GM12875 (cell line): ENCODE results near the gene FMNL3.

ENCODE experiments used
- H3K4me3 ChIP-seq: one replicate; pipeline ENCODE4 v1.5.1; 2011; ENCODE audit warnings: low read depth, low read length, control low read depth
- TF ChIP-seq, protein P1 (sequence below): IDR thresholded peaks from 2 replicates; pipeline ENCODE4 v1.5.1; 2011; ENCODE audit warnings: low read depth, mild to moderate bottlenecking, control low read depth, inconsistent platforms, low read length, moderate library complexity, borderline replicate concordance; ENCODE audit not compliant: insufficient read depth

The FMNL3 gene

GRCh38 chr12:49684310-49684854 lies 22.8 kb downstream of the FMNL3 start:
- H3K4me3 ChIP-seq = no peak overlapping the region
- TF ChIP-seq, protein P1, sequence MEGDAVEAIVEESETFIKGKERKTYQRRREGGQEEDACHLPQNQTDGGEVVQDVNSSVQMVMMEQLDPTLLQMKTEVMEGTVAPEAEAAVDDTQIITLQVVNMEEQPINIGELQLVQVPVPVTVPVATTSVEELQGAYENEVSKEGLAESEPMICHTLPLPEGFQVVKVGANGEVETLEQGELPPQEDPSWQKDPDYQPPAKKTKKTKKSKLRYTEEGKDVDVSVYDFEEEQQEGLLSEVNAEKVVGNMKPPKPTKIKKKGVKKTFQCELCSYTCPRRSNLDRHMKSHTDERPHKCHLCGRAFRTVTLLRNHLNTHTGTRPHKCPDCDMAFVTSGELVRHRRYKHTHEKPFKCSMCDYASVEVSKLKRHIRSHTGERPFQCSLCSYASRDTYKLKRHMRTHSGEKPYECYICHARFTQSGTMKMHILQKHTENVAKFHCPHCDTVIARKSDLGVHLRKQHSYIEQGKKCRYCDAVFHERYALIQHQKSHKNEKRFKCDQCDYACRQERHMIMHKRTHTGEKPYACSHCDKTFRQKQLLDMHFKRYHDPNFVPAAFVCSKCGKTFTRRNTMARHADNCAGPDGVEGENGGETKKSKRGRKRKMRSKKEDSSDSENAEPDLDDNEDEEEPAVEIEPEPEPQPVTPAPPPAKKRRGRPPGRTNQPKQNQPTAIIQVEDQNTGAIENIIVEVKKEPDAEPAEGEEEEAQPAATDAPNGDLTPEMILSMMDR = no peak

DNA sequence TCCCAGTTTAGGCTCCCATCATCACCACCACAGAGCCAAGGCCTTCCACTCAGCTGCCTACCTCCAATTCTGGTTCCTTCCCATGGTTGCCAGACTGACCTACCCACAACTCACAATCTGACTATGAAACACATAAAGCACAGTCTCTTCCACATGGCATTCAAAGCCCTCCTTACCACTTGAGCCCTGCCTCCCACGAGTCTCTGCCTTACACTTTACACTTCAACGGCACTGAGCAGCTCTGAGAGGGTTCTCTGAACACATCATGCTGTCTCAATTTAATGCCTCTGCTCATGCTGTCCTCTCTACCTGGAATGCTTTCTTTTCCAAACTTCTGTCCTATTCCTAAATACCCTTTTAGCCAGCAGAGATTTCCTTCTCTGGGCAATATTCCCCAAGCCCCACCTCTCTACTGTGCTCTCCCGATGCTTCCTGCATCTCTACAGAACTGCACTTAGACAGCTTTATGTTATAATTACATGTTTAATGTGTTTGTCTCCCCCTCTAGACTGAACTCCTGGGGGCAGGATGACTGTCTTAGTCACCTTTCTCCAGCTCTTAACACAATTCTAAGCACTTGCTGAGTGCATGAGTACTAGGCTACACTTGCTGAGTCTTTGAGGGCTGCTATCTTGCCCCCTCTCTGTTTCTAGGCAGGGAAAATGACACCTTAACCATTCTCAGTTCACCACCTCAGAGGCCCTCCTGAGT lies 23.5 kb downstream of the FMNL3 start:
- TF ChIP-seq, protein P1 = no peak
- H3K4me3 ChIP-seq = no peak overlapping the region

GRCh38 chr12:49680075-49680474 lies 27.1 kb downstream of the FMNL3 start:
- TF ChIP-seq, protein P1 = no peak
- no peak overlapping the region for H3K4me3 ChIP-seq

- H3K4me3 ChIP-seq = no peak overlapping the region
- TF ChIP-seq, protein P1 = no peak
Measured at GRCh38 chr12:49678711-49679110, 28.5 kb downstream of the FMNL3 start.

DNA sequence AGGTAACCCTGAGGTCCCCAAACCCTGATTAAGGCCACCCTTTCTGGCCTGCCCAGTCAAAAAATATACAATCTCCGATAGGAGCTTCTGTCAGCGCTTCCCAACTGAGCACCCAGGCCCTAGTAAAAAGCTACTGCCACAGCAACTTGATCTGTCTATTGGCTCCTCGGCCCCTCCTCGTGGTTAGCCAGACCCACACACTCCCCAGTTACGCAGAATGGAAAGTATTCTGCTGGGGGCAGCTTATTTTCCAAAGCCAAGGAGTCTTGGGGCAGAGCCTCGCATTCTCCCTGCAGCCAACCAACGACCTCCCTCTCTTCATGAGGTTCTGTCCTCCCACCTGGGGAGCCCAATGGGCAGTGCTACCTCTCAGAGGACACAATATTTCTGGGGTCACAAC lies 32.1 kb downstream of the FMNL3 start:
- TF ChIP-seq, protein P1 = no peak
- no peak overlapping the region for H3K4me3 ChIP-seq

DNA sequence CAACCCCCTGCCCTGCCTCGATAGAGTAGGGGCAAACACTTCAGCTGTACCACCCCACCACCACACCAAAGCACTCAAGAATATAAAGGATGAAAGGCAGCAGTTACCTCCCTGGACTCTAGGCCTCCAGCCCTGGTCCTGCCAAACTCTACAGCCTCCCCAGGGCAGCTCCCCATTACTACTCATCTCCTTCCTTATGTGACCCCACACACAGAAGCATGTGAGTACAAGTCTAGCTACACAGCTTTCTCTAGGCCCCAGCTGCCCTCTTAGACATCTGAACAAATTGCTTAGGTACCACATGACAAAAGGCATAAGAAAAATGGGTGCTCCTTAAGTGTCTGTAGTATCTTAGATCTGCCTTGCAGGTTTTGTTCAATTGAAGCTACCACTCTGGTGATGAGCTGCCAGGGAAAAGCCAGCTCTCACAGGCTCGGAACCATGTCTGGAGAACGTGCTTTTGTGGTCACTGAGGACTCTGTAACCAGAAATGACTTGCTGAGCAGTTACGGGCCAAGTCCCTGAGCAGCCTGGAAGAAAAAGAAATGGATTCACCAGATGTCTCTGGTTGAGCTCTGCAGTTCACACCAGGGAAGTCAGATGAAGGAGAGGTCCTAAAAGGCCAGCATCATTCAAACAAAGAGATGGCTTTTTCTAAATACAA lies 32.8 kb downstream of the FMNL3 start:
- H3K4me3 ChIP-seq = no peak overlapping the region
- TF ChIP-seq, protein P1 = no peak
